Measurements from ENCODE around the gene GPR37L1.
"Not testable (repeated sequence)": the region's sequence is repeated elsewhere in the genome, so short reads cannot be mapped to it uniquely, and the experiment has no call there.

Gene GPR37L1

GRCh38 chr1:202107801-202108731 lies 14.7 kb upstream of the GPR37L1 start:
- no peak overlapping the region for H3K4me3 ChIP-seq (ENCODE audit: insufficient read depth, low read length, poor library complexity, severe bottlenecking)
- no peaks in the 10 kb centered on the region for H3F3A ChIP-seq (ENCODE audit: insufficient read depth)
- H3K4me2 ChIP-seq (ENCODE audit: low read depth, low read length, poor library complexity, severe bottlenecking) = no peak overlapping the region
- H3K9me2 ChIP-seq (replicated peaks; ENCODE audit: insufficient read depth, low read length) = no peaks in the 10 kb centered on the region
- no peaks in the 10 kb centered on the region for H3K79me2 ChIP-seq (ENCODE audit: insufficient read depth, low read length)
- no peak overlapping the region for H3K27ac ChIP-seq (ENCODE audit: low read depth, low read length)
- H4K20me1 ChIP-seq (ENCODE audit: low read depth, low read length) = no peaks in the 10 kb centered on the region
- no peak overlapping the region for H3K9ac ChIP-seq (ENCODE audit: low read length)
- no peak overlapping the region for H2AFZ ChIP-seq (ENCODE audit: low read depth, low read length, severe bottlenecking)
- no peaks in the 10 kb centered on the region for H3K9me3 ChIP-seq (ENCODE audit: insufficient read depth, low read length)
- no peak for TF ChIP-seq EZH2phosphoT487 (conservative IDR thresholded peaks at IDR 0.05; ENCODE audit: low read length)
- TF ChIP-seq, protein P1, sequence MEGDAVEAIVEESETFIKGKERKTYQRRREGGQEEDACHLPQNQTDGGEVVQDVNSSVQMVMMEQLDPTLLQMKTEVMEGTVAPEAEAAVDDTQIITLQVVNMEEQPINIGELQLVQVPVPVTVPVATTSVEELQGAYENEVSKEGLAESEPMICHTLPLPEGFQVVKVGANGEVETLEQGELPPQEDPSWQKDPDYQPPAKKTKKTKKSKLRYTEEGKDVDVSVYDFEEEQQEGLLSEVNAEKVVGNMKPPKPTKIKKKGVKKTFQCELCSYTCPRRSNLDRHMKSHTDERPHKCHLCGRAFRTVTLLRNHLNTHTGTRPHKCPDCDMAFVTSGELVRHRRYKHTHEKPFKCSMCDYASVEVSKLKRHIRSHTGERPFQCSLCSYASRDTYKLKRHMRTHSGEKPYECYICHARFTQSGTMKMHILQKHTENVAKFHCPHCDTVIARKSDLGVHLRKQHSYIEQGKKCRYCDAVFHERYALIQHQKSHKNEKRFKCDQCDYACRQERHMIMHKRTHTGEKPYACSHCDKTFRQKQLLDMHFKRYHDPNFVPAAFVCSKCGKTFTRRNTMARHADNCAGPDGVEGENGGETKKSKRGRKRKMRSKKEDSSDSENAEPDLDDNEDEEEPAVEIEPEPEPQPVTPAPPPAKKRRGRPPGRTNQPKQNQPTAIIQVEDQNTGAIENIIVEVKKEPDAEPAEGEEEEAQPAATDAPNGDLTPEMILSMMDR (IDR thresholded peaks at IDR 0.05; ENCODE audit: insufficient read depth, low read length, poor library complexity, severe bottlenecking) = no peak
- no peaks in the 10 kb centered on the region for H3K27me3 ChIP-seq (ENCODE audit: low read length)
- no peaks in the 10 kb centered on the region for H3K36me3 ChIP-seq (ENCODE audit: low read length)

- H3K9ac ChIP-seq (ENCODE audit: low read length) = no peak overlapping the region
- no peaks in the 10 kb centered on the region for H3K9me3 ChIP-seq (ENCODE audit: insufficient read depth, low read length)
- no peak overlapping the region for H2AFZ ChIP-seq (ENCODE audit: low read depth, low read length, severe bottlenecking)
- H3K79me2 ChIP-seq (ENCODE audit: insufficient read depth, low read length) = no peaks in the 10 kb centered on the region
- no peaks in the 10 kb centered on the region for H3K27me3 ChIP-seq (ENCODE audit: low read length)
- H3K4me3 ChIP-seq (ENCODE audit: insufficient read depth, low read length, poor library complexity, severe bottlenecking) = no peak overlapping the region
- no peaks in the 10 kb centered on the region for H3K36me3 ChIP-seq (ENCODE audit: low read length)
- H3K4me2 ChIP-seq (ENCODE audit: low read depth, low read length, poor library complexity, severe bottlenecking) = no peak overlapping the region
- no peaks in the 10 kb centered on the region for H3F3A ChIP-seq (ENCODE audit: insufficient read depth)
- no peaks in the 10 kb centered on the region for H3K9me2 ChIP-seq (replicated peaks; ENCODE audit: insufficient read depth, low read length)
- H3K27ac ChIP-seq (ENCODE audit: low read depth, low read length) = no peak overlapping the region
- H4K20me1 ChIP-seq (ENCODE audit: low read depth, low read length) = no peaks in the 10 kb centered on the region
- TF ChIP-seq EZH2phosphoT487 (conservative IDR thresholded peaks at IDR 0.05; ENCODE audit: low read length) = no peak
- TF ChIP-seq, protein P1 (IDR thresholded peaks at IDR 0.05; ENCODE audit: insufficient read depth, low read length, poor library complexity, severe bottlenecking) = no peak
Observed at GRCh38 chr1:202110977-202111376, 11.7 kb upstream of the GPR37L1 start.

- H3F3A ChIP-seq (ENCODE audit: insufficient read depth); H3K79me2 ChIP-seq (ENCODE audit: insufficient read depth, low read length); H3K4me2 ChIP-seq (ENCODE audit: low read depth, low read length, poor library complexity, severe bottlenecking); H3K36me3 ChIP-seq (ENCODE audit: low read length); H3K9me3 ChIP-seq (ENCODE audit: insufficient read depth, low read length); H3K27me3 ChIP-seq (ENCODE audit: low read length); H4K20me1 ChIP-seq (ENCODE audit: low read depth, low read length); H3K9ac ChIP-seq (ENCODE audit: low read length); H2AFZ ChIP-seq (ENCODE audit: low read depth, low read length, severe bottlenecking); H3K27ac ChIP-seq (ENCODE audit: low read depth, low read length); H3K4me3 ChIP-seq (ENCODE audit: insufficient read depth, low read length, poor library complexity, severe bottlenecking); H3K9me2 ChIP-seq (replicated peaks; ENCODE audit: insufficient read depth, low read length): not testable (repeated sequence)
Observed at GRCh38 chr1:202111589-202111988, 11.1 kb upstream of the GPR37L1 start.

Data from SU-DHL-6 (cell line).